HG03135 (cell line): ENCODE results near the gene MYORG.

Experiments
- ATAC-seq: cut with Tn5 transposase; IDR thresholded peaks from one replicate; pipeline ENCODE4 v1.9.1; 2021; ENCODE audit warnings: mild to moderate bottlenecking, moderate library complexity; ENCODE audit not compliant: unreplicated experiment

Gene MYORG

GRCh38 chr9:34385561-34386230, 9.0 kb upstream of the MYORG start:
- ATAC-seq: no peak

DNA sequence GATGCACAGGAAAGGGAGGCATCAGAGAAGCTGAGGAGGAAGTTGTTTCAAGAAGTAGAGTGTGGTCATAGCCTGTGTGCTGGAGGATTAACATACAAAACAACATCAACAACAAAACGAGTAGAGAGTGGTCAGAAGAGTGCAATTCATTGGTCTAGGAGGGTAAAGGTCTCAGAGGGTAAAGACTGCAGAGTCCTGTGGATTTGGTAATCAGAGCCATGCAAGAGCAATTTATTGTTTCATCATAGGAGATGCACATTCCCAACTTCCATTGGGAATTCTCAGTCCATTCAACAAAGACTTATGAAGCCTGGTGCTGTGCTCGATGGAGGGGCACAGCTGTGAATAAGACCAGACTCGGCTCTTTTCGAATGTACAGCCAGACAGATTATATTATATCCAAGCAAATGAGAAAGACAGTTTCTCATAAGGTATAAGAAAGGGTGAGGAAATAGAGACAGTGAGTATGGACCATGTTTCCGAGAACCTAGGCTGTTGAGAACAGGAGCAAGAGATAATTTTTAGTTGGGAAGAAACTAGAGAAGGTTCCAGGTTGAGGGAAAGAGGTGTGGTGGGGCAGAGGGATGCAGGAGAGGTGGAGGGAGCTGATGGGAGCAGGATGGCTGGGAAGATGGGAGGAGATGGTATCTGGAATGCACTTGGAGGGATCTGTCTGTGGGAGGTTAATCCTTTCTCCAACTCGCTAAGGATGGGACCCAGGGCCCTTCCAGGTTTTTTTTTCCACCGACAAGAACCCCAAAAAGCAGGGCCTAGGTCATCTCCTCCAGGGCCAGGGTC, 7.9 kb upstream of the MYORG start:
- no peak for ATAC-seq

GRCh38 chr9:34383904-34384303, 7.2 kb upstream of the MYORG start:
- no peak for ATAC-seq

DNA sequence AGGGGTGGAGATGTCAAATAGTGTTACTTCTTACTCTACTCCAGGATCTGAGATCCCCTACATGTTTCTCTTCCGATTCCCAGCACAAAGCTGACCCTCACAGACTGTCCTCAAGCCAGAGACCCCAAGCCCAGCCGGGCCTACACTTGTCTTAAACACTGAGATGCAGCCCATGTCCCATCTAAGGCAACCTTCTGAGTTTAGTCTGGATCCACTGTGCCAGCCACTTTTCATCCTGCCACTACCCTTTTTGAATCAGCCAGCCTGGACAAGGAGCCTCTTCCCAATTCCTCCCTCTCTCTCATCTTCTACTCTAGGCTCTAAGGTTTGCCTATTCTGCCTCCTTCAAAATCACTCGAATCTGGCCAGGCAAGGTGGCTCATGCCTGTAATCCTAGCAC, 6.2 kb upstream of the MYORG start:
- no peak for ATAC-seq

- ATAC-seq: no peak
Observed at GRCh38 chr9:34382054-34382453, 5.4 kb upstream of the MYORG start.

- ATAC-seq: no peak
Observed at GRCh38 chr9:34381323-34381722, 4.6 kb upstream of the MYORG start.

GRCh38 chr9:34380511-34381315, 4.0 kb upstream of the MYORG start:
- ATAC-seq: no peak

DNA sequence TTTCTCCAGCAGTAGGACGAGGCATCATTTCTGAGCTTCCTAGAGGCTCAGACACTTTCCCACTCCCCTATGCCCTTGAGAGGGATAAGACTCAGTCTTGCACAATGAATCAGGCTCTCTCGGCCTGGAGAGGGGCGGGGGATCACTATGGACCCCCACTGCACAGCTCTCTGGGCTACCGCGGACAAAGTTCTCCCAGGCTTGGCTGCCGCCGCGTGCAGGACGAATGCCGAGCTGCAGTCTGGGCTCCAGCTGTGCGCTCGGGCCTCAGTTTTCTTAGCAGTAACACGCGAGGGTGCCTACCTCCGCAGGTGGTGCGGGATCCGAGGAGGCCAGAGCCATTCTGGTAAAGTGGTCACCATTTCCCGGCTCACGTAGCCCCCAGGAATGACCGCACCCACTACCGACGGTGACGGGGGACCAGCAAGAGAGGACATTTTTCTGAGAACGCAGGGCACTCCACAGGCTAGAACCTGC, 3.4 kb upstream of the MYORG start:
- ATAC-seq: no peak

- ATAC-seq: no peak
Observed at GRCh38 chr9:34379334-34380033, 2.8 kb upstream of the MYORG start.

DNA sequence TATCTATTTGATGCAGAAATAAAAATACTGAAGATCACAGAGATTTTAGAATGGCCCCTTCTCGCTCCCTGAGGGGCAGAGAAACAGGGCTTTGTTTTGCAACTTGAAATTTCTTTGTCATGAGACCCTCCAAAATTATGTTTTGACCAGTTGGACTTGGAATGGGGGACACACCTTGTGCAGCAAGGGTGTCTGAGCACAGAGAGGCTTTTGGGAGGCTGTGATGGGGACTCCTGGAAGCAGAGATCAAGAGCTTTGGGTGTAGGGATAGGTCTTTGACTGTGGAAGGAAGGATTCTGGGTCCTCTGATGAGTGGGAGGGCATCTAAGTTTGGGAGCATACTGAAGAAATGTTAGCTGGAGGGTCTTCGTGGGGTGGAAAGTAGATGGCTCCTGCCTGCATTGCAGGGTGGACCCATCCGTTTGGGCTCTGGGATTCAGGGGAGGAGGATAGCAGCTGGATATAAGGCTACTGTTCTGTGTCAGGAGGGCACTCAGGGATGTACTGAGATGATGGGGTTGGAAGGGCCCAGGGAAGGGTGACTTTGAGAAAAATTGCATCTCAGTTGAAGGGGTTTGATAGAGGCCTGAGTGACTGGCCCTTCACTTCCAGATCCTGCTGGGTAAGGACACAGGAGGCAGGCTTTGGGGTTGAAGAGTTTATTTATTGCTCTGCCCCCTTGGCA, 1.8 kb upstream of the MYORG start:
- ATAC-seq: no peak

- ATAC-seq: no peak
Observed at GRCh38 chr9:34377404-34377746, 677 bp upstream of the MYORG start.

DNA sequence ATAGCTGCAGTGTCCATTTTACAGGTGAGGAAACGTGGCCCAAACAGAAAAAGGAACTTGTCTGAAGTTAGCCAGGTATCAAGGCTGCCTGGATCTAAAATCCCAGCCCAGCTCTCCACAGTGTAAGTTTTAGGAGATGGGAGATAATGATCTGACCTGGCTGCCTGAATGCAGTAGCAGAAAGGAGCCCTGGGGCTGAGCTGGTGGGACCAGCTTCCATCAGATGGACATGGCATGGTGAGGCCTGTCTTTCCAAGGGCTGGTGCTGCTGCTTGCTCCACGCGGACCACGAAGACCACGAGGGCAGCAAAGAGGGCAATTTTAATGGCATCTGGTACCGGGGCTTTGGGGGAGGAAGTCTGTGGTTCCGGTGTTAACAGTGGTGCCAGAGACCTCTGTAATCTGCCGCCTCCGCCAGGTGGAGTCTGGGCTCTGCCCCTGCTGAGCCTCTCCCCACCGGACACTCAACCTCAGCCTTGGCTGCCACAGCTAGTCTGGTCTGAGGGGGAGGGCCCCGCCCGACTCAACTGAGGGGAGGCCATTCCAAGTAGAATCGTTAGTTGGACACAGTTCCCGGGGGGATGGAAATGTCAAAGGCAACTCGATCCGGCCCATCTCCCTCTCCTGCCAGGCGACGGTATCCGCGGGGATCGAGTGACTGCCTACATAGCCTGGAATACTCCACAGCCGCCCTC, 650 bp downstream of the MYORG start:
- ATAC-seq: peak; percentile 32

DNA sequence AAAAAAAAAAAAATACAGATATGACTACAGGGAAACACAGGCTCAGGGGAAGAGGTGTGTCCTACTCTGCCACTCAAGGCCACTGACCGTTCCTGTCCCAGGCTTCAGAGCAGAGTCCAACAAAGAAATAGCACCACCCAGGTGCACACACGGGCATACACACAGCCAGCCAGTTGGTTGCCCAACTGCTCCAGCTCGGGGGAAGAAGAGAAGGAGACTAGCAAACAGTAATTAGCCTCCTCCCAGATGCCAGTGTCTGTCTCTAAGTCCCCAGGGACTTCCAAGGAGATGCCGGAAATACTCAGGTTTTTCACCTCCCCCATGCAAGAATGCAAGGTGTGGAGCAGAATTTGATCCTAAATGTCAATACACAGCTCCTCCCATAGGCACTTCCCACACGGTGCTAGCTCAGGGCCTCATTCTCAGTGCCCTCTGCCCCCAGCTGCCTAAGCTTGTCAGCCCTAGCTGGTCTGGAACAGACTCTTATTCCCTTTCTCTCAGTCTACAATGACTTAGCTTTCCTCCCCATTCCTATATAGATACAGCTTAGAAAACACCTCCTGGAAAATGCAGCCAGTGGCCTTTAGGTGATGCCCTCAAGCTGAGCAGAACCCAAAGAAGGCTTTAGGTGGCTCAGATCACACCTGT, 1.7 kb downstream of the MYORG start:
- ATAC-seq: no peak

DNA sequence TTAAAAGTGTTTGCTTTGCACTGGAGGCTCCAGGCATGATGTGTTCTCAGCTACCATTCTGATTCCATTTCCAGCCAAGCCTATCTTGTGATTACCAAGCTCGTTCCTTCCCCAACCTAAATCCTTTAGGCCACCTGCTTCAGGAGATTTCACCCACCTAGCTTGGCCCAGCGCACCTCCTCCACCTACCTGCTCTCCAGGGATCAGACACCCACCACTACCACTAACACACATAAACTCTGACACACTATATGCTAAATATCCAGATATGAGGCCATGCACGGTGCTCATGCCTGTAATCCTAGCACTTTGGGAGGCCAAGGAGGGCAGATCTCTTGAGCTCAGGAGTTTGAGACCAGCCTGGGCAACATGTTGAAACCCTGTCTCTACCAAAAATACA, 2.4 kb downstream of the MYORG start:
- no peak for ATAC-seq

GRCh38 chr9:34373749-34374148, 2.9 kb downstream of the MYORG start:
- ATAC-seq: no peak

DNA sequence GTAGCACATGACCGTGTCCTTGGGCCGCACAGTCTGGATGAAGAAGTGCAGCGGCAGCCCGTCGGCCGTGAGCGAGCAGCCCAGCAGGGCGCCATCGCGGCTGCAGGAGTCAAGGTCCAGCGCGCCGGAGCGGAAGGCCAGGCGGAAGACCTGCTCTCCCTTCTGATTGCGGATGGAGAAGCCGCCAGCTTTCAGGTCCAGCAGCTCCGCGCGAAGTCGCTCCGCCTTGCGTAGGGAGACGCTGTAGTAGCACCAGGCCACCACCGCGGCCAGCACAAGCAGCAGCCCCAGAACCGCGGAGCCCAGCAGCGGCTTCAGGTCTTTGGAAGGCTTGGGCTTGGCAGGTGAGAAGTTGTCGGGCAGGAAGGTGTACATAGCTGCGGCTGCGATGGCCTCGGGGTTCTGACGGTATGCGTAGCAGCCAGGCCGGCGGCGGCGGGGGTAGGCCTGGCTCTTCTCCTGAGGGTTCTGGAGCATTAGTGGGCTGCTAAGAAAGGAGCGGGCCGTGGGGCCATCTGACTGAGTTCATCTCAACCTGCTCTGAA, 4.2 kb downstream of the MYORG start:
- no peak for ATAC-seq

- no peak for ATAC-seq
Observed at GRCh38 chr9:34371886-34372466, 4.7 kb downstream of the MYORG start.

- ATAC-seq: no peak
Observed at GRCh38 chr9:34370970-34371880, 5.5 kb downstream of the MYORG start.
